Loucy (cell line): Measurements from ENCODE around the gene FITM2.

Source experiments
- EZH2phosphoT487 ChIP-seq: fragments of 200-600 bp; IDR thresholded peaks from 2 replicates; pipeline ENCODE4 v1.6.1; 2018; ENCODE audit warnings: antibody characterized with exemption, mild to moderate bottlenecking, moderate library complexity, borderline replicate concordance
- TF ChIP-seq, protein P1 (sequence below): fragments of 200-600 bp; sonication (generic); conservative IDR thresholded peaks from 2 replicates; pipeline ENCODE4 v1.5.1; 2014; ENCODE audit warnings: mild to moderate bottlenecking, antibody characterized with exemption, low read length

DNA sequence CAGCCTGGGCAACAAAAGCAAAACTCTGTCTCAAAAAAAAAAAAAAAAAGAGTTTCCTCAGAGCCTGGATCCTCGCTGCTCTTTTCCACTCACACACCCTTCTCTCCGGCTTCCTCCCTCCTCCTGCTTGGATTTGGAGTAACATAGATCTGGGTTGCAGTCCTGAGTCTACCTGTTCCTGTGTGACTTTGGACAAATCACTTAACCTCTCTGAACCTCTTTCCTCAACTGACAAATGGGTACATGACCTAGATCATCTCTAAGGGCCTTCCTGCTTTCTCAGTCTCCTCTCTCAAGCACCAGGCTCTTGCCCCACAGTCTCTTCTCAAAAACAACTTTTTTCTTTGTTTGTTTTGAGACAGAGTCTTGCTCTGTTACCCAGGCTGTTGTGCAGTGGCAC is 20.2 kb upstream of the FITM2 start:
- TF ChIP-seq, protein P1, sequence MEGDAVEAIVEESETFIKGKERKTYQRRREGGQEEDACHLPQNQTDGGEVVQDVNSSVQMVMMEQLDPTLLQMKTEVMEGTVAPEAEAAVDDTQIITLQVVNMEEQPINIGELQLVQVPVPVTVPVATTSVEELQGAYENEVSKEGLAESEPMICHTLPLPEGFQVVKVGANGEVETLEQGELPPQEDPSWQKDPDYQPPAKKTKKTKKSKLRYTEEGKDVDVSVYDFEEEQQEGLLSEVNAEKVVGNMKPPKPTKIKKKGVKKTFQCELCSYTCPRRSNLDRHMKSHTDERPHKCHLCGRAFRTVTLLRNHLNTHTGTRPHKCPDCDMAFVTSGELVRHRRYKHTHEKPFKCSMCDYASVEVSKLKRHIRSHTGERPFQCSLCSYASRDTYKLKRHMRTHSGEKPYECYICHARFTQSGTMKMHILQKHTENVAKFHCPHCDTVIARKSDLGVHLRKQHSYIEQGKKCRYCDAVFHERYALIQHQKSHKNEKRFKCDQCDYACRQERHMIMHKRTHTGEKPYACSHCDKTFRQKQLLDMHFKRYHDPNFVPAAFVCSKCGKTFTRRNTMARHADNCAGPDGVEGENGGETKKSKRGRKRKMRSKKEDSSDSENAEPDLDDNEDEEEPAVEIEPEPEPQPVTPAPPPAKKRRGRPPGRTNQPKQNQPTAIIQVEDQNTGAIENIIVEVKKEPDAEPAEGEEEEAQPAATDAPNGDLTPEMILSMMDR: no peak
- no peak for TF ChIP-seq EZH2phosphoT487
